ENCODE data around the gene OR5C1.
"Not testable (repeated sequence)": the region's sequence is repeated elsewhere in the genome, so short reads cannot be mapped to it uniquely, and the experiment has no call there.

Gene OR5C1

GRCh38 chr9:122807271-122807900, 18.7 kb downstream of the OR5C1 start:
- WGBS (ENCODE audit: extremely low coverage, insufficient coverage, insufficient read length), result no CpG with 5 or more reads among the region's 1 CpG
- no peaks in the 10 kb centered on the region for H3K27me3 ChIP-seq (ENCODE audit: insufficient read depth, low read length)

DNA sequence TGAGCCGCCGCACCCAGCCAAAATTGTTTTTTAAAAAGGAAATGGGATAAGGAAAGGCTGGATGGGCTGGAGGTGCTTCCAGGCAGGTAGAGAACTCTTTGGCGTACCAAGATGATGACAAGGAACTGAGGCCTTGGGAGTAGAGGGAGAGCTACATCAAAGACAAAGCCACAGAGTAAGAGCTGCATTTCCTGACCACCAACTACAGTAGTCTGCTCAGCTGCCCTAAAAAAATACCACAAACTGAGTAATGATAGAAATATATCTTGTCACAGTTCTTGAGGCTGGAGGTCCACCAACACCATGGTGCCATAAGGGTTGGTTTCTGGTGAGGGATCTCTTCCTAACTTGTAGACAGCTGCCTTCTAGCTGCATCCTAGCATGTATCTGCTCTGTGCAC, 19.4 kb downstream of the OR5C1 start:
- Histone ChIP-seq H3K36me3 (ENCODE audit: control insufficient read depth in 1 of 2, insufficient read depth in 2 of 2, low read length in 2 of 2) (no peaks in the 10 kb centered on the region), H3K4me2 (ENCODE audit: low read length) (no peak overlapping the region), H2BK12ac (ENCODE audit: low read length) (no peak overlapping the region), H2BK120ac (ENCODE audit: insufficient read depth, low read length, poor library complexity) (no peak overlapping the region), H2BK5ac (ENCODE audit: low read depth, low read length, poor library complexity) (no peak overlapping the region), H3K18ac (ENCODE audit: low read length) (no peak overlapping the region), H4K91ac (ENCODE audit: low read depth, low read length) (no peak overlapping the region), H3K79me1 (ENCODE audit: low read length) (no peaks in the 10 kb centered on the region), H3K9me3 (ENCODE audit: insufficient read depth, low read depth, low read length) (peaks cover 10% of the 10 kb centered on the region), H3K27ac (ENCODE audit: low read depth, low read length) (no peak overlapping the region), H3K4me3 (ENCODE audit: low read depth, low read length) (no peak overlapping the region), H3K4me1 (ENCODE audit: control insufficient read depth in 1 of 2, insufficient read depth in 2 of 2, low read length in 2 of 2) (peaks cover 7 to 9% of the 10 kb centered on the region in 2 experiments), H2AFZ (ENCODE audit: insufficient read depth, low read length, poor library complexity) (no peak overlapping the region), H2AK5ac (ENCODE audit: low read length) (no peak overlapping the region), H4K8ac (ENCODE audit: low read depth, low read length) (no peak overlapping the region), H4K12ac (ENCODE audit: low read depth, low read length) (no peak overlapping the region), H3K4ac (ENCODE audit: low read depth, low read length) (no peak overlapping the region), H3K9ac (ENCODE audit: low read length) (no peak overlapping the region), H3K23ac (ENCODE audit: low read length) (no peak overlapping the region), H3K27me3 (ENCODE audit: insufficient read depth, low read length) (no peaks in the 10 kb centered on the region), H3K14ac (ENCODE audit: low read length) (no peak overlapping the region), H3K79me2 (ENCODE audit: control insufficient read depth, insufficient read depth, low read length, poor library complexity) (no peaks in the 10 kb centered on the region)
- no CpG with 5 or more reads among the region's 3 CpGs for WGBS (ENCODE audit: extremely low coverage, insufficient coverage, insufficient read length)
- no peak for DNase-seq

More at GRCh38 chr9:122807271-122807900, 18.7 kb downstream of the OR5C1 start:
- Histone ChIP-seq H3K9me3 (ENCODE audit: insufficient read depth, low read depth, low read length) (peaks cover 16% of the 10 kb centered on the region), H2BK12ac (ENCODE audit: low read length) (no peak overlapping the region), H3K79me2 (ENCODE audit: control insufficient read depth, insufficient read depth, low read length, poor library complexity) (no peaks in the 10 kb centered on the region), H2BK120ac (ENCODE audit: insufficient read depth, low read length, poor library complexity) (no peak overlapping the region), H2AFZ (ENCODE audit: insufficient read depth, low read length, poor library complexity) (no peak overlapping the region), H4K8ac (ENCODE audit: low read depth, low read length) (no peak overlapping the region), H4K12ac (ENCODE audit: low read depth, low read length) (no peak overlapping the region), H3K23ac (ENCODE audit: low read length) (no peak overlapping the region), H3K18ac (ENCODE audit: low read length) (no peak overlapping the region), H3K4ac (ENCODE audit: low read depth, low read length) (no peak overlapping the region), H3K14ac (ENCODE audit: low read length) (no peak overlapping the region), H3K79me1 (ENCODE audit: low read length) (no peaks in the 10 kb centered on the region), H4K91ac (ENCODE audit: low read depth, low read length) (no peak overlapping the region), H3K36me3 (ENCODE audit: control insufficient read depth in 1 of 2, insufficient read depth in 2 of 2, low read length in 2 of 2) (no peaks in the 10 kb centered on the region), H3K4me3 (ENCODE audit: low read depth, low read length) (no peak overlapping the region), H2AK5ac (ENCODE audit: low read length) (no peak overlapping the region), H3K4me1 (ENCODE audit: control insufficient read depth in 1 of 2, insufficient read depth in 2 of 2, low read length in 2 of 2) (peaks cover 7 to 10% of the 10 kb centered on the region in 2 experiments), H3K9ac (ENCODE audit: low read length) (no peak overlapping the region), H3K27ac (ENCODE audit: low read depth, low read length) (no peak overlapping the region), H2BK5ac (ENCODE audit: low read depth, low read length, poor library complexity) (no peak overlapping the region), H3K4me2 (ENCODE audit: low read length) (no peak overlapping the region)
- DNase-seq, result peak; percentile 71 to 82

DNA sequence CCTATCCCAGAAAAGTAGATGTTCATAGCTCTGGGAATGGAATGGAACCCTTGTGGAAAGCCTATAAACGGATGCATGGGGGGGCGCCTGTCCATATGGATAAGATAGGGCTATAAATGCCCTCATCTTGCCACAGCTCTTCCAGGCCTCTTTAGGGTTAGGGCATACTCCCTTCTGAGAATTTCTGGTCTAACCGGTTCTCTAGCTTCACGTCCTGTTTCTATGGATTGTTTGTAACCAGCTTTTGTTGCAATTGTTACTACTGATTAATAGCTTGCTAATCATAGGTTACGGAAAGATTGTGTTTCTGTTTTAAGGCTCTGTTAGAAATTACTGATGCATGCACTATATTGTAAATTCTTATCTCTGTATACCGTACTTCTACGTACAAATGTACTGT, 20.5 kb downstream of the OR5C1 start:
- not testable (repeated sequence) for H3K4me2 ChIP-seq (ENCODE audit: low read length)
- no CpG with 5 or more reads among the region's 7 CpGs for WGBS (ENCODE audit: extremely low coverage, insufficient coverage, insufficient read length)
- DNase-seq, result peak; percentile 37 to 76

GRCh38 chr9:122810306-122810946, 21.7 kb downstream of the OR5C1 start:
- H3K27ac ChIP-seq (ENCODE audit: low read depth, low read length), result no peak overlapping the region
- peaks cover 7 to 8% of the 10 kb centered on the region in 2 experiments for H3K4me1 ChIP-seq (ENCODE audit: control insufficient read depth in 1 of 2, insufficient read depth in 2 of 2, low read length in 2 of 2)
- DNase-seq, result peak; percentile 82 to 98
- H3K14ac ChIP-seq (ENCODE audit: low read length), result no peak overlapping the region
- peaks cover 6% of the 10 kb centered on the region for H3K9me3 ChIP-seq (ENCODE audit: insufficient read depth, low read depth, low read length)
- no peaks in the 10 kb centered on the region for H3K79me2 ChIP-seq (ENCODE audit: control insufficient read depth, insufficient read depth, low read length, poor library complexity)
- H2AFZ ChIP-seq (ENCODE audit: insufficient read depth, low read length, poor library complexity), result no peak overlapping the region
- no peak overlapping the region for H2BK120ac ChIP-seq (ENCODE audit: insufficient read depth, low read length, poor library complexity)
- H4K91ac ChIP-seq (ENCODE audit: low read depth, low read length), result no peak overlapping the region
- H3K36me3 ChIP-seq (ENCODE audit: control insufficient read depth in 1 of 2, insufficient read depth in 2 of 2, low read length in 2 of 2), result no peaks in the 10 kb centered on the region
- H2BK12ac ChIP-seq (ENCODE audit: low read length), result no peak overlapping the region
- no peak overlapping the region for H4K8ac ChIP-seq (ENCODE audit: low read depth, low read length)
- H2AK5ac ChIP-seq (ENCODE audit: low read length), result no peak overlapping the region
- no CpG with 5 or more reads among the region's 8 CpGs for WGBS (ENCODE audit: extremely low coverage, insufficient coverage, insufficient read length)
- H2BK5ac ChIP-seq (ENCODE audit: low read depth, low read length, poor library complexity), result no peak overlapping the region
- no peak overlapping the region for H3K4me2 ChIP-seq (ENCODE audit: low read length)
- H3K4me3 ChIP-seq (ENCODE audit: low read depth, low read length), result no peak overlapping the region
- no peak overlapping the region for H4K12ac ChIP-seq (ENCODE audit: low read depth, low read length)
- no peak overlapping the region for H3K9ac ChIP-seq (ENCODE audit: low read length)
- H3K23ac ChIP-seq (ENCODE audit: low read length), result no peak overlapping the region
- H3K4ac ChIP-seq (ENCODE audit: low read depth, low read length), result no peak overlapping the region
- no peak overlapping the region for H3K18ac ChIP-seq (ENCODE audit: low read length)
- H3K79me1 ChIP-seq (ENCODE audit: low read length), result no peaks in the 10 kb centered on the region
- no peaks in the 10 kb centered on the region for H3K27me3 ChIP-seq (ENCODE audit: insufficient read depth, low read length)

More for the DNA sequence above, 20.5 kb downstream of the OR5C1 start:
- H3K14ac ChIP-seq (ENCODE audit: low read length); H4K8ac ChIP-seq (ENCODE audit: low read depth, low read length); H2BK120ac ChIP-seq (ENCODE audit: insufficient read depth, low read length, poor library complexity); H3K36me3 ChIP-seq (ENCODE audit: control insufficient read depth in 1 of 2, insufficient read depth in 2 of 2, low read length in 2 of 2); H3K79me2 ChIP-seq (ENCODE audit: control insufficient read depth, insufficient read depth, low read length, poor library complexity); H2BK12ac ChIP-seq (ENCODE audit: low read length); H4K91ac ChIP-seq (ENCODE audit: low read depth, low read length); H3K27me3 ChIP-seq (ENCODE audit: insufficient read depth, low read length); H3K18ac ChIP-seq (ENCODE audit: low read length); H2AK5ac ChIP-seq (ENCODE audit: low read length); H3K4me3 ChIP-seq (ENCODE audit: low read depth, low read length); H3K4ac ChIP-seq (ENCODE audit: low read depth, low read length); H2AFZ ChIP-seq (ENCODE audit: insufficient read depth, low read length, poor library complexity); H2BK5ac ChIP-seq (ENCODE audit: low read depth, low read length, poor library complexity); H3K23ac ChIP-seq (ENCODE audit: low read length); H3K79me1 ChIP-seq (ENCODE audit: low read length); H4K12ac ChIP-seq (ENCODE audit: low read depth, low read length); H3K9me3 ChIP-seq (ENCODE audit: insufficient read depth, low read depth, low read length); H3K4me1 ChIP-seq (ENCODE audit: control insufficient read depth in 1 of 2, insufficient read depth in 2 of 2, low read length in 2 of 2); H3K9ac ChIP-seq (ENCODE audit: low read length); H3K27ac ChIP-seq (ENCODE audit: low read depth, low read length): not testable (repeated sequence)
